Stimulated activated CD8-positive, alpha-beta memory T cell treated with anti-CD3 and anti-CD28 coated beads, Interleukin-12 subunit alpha, Interleukin-12 subunit beta, amount 100 ng/mL, for 1 hour (primary cell): Measurements from ENCODE around the gene PANX3.

ENCODE experiments used
- DNase-seq: peaks from one replicate; pipeline ENCODE4 v3.0.0-alpha.2; 2020; ENCODE audit warnings: low read depth

Gene PANX3

GRCh38 chr11:124618863-124619262 is 7.6 kb downstream of the PANX3 start:
- DNase-seq = no peak

- DNase-seq = peak; percentile 68
Measured at GRCh38 chr11:124622531-124623451, 11.6 kb downstream of the PANX3 start, which contains the start of gene TBRG1. TSS of gene TBRG1 (plus strand) at chr11:124622864. CDS start at chr11:124623084, 220 bp downstream.

- no peak for DNase-seq
Measured at GRCh38 chr11:124623861-124624525, 12.8 kb downstream of the PANX3 start.

GRCh38 chr11:124625504-124626168 is 14.4 kb downstream of the PANX3 start:
- no peak for DNase-seq

- no peak for DNase-seq
Measured at GRCh38 chr11:124627546-124627945, 16.3 kb downstream of the PANX3 start.

DNA sequence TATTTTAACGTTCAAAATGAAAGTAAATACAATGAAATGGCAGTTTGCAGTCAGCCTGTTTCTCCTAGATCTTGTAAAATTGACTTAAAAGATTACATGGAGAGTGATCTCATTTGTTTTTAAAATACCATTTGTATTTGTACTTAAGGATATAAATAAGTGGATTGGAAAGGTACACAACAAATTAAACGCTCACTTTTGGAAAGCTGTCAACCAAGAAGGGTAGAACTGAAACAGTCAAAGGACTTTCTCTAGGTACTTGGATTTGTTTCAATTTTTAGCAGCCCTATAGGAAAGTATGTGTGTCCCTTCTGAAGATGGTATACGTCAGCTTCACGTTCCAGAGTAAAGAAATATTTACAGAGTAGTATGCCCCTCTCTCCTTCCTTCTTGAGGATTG is 18.7 kb downstream of the PANX3 start:
- DNase-seq = no peak

DNA sequence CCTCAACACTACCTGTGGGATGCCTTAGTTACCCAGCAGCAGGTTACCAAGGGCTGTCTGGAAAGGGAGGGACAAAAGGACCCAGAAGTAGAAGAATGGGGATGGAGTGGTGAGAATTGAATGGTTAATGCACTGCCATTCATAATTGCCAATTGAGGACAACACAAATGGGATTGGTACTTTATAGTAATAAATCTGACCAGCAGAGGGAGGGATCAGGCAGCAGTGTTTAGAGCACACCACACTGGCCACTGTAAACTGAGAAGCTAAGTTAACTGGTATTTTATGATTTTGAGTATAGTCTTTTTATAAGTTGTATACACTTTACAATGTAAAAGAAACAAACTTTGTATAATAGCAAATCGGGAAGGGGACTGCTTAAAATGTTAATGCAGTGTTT is 22.1 kb downstream of the PANX3 start:
- no peak for DNase-seq

GRCh38 chr11:124635932-124636331 is 24.7 kb downstream of the PANX3 start:
- no peak for DNase-seq

- DNase-seq = no peak
Measured at GRCh38 chr11:124638500-124638899, 27.3 kb downstream of the PANX3 start.

- DNase-seq = no peak
Measured at GRCh38 chr11:124639186-124639585, 28.0 kb downstream of the PANX3 start.

DNA sequence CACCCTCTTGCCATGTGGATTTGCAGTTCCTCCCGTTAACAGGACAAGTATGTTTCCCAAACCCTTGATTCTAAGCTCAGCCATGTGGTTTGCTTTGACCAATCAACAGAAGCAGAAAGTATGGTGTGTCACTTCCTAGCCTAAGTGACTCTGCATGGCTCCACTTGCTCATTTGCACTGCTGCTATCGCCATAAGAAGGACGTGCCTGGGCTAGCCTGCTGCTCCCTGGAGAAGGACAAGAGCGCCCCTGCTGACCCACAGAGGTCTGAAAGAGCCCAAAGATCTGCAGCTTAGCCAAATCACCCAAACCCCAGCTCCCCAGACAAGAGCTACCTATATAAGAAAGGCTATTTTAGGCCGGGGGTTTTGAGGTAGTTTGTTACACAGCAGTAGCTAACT is 29.4 kb downstream of the PANX3 start:
- no peak for DNase-seq

- no peak for DNase-seq
Measured at GRCh38 chr11:124642628-124643027, 31.4 kb downstream of the PANX3 start.

DNA sequence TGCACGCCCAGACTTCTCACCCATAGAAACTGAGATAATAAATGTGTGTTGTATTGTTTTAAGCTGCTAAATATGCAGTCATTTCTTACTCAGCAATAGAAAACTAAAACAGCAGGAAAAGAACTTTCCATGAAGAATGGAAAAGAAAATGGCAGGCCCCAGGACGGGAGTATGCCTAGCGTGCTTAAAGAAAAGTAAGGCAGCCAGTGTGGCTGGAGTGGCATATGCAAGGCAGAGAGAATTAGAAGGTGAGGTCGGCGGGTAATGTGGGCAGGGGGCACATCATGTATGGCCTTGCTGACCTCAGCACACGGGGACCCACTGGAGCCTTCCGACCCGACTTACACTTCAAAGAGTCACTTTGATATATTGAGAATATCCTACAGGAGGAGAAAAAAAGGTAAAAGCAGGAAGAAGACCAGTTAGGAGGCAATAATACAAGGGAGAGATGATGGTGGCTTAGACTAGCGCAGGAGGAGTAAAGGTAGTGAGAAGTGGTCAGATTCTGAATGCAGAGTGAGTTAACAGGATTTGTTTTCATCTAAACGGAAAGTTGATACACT is 31.9 kb downstream of the PANX3 start:
- DNase-seq = no peak

DNA sequence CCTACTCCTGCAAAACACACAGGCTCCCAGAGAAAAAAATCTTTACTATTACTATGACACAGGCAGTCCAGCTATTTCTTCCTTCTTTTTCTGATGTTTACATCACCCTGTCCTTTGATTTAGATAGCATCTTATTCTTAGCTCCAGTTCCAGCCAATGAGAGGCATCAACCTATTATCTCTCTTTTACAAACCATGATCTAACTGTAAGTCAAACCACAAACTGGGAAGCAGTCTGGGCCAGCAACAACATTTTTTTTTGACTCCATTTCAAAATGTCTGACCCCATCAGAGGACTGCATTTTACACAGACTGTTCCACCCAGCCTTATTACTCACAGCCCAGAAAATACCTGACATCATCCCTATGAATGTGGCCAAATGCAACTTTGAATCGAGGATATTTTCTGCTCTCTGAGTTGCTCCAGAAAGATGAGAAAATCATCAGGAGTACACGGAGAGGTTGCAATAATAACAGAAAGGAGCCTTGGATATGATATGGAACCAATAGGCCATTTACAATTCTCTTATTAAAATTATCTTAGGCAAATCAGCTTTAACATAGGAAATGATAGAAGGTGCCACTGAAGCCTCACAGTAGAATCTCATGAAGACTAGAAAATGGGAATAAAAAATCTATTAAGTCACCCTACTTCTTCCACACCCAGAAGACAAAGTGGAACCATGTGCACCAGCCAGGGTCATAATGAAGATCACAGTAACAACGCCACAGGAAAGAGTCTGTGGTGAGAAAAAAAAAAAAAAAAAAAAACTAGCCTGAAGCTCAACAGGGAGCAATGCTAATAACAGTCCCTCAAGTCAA is 32.6 kb downstream of the PANX3 start:
- no peak for DNase-seq

DNA sequence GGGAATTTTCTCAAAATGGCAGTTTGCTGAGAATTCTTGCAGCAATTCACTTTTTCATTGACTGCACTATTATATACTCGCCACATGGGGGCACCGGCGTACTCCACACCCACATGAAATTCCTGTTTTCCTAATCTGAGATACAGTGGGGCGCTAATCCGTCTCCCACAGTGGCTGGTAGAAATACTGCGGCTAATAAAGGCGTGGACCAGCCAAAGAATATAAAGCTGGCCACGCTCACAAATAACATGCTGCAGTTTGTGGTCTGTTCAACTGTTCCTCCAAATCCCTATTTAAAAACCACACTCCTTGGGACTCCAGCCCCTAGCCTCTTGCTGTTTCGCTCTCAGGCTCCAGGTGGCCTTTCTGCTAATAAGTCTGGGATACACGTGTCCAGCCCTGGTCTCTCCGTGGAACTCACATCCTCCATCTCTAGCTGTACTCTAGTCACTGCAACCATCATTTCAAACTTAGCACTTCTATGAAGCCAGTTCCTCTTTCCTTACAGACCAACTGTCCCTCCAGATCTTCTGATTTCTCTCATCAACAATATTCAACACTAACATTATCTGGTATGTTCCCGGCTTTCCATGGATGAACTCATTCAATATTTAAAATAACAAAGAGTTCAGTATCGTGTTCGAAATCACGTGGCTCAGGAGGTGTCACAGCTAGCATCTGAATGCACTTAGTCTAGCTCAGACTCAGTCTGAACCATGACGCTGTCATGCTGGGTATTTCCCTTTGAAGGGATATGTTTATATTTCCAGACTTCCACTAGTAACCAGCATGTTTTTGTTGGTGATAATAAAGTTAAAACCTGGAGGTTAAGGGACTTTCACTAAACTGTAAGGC is 33.4 kb downstream of the PANX3 start:
- peak; percentile 6 for DNase-seq

DNA sequence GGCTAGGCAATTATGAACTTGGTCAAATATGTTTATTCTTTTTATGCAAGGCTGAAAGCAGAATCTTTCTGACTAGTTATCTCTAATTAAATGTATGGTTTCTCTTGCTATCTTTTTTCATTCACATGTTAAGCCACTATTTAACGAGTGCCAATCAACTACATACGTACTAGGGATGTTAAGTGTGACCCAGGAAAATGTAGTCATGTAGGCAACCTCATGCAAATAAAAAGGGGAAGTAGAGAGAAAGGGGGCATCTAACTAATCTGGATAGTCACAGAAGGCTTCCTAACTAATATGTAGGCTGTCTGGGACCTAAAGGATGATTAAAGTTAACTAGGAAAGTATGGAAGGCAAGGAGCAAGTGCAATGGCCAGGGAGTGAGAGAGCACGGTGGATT is 34.9 kb downstream of the PANX3 start:
- no peak for DNase-seq

- DNase-seq = no peak
Measured at GRCh38 chr11:124648610-124649009, 37.4 kb downstream of the PANX3 start.

GRCh38 chr11:124656774-124657630 is 45.8 kb downstream of the PANX3 start:
- no peak for DNase-seq

DNA sequence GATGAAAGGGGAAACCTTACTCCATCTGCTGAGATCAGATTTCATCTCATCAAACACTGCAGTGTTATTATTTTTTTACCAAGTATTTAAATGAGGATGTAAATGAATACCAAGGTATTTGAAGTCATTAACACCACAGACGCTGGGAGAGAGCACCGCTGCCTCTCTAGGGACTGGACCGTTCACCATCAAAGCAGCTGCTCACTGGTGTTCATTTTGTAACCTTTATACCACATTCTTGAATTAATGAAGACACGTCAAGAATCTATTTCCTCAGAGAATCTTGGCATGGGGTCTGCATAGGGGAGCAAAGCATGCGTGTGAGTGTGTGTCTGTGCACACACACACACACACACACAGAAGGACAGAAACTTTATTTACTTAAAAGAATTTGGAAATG is 46.7 kb downstream of the PANX3 start:
- DNase-seq = no peak

- no peak for DNase-seq
Measured at GRCh38 chr11:124658501-124658900, 47.3 kb downstream of the PANX3 start.
